Muscle layer of colon (tissue), 2 donors: Measurements from ENCODE around the gene CTNND2.

Experiments used
- H3K27ac ChIP-seq: one replicate; pipeline ENCODE4 v1.7.0; 2013; ENCODE audit warnings: low read depth, mild to moderate bottlenecking, low read length, moderate library complexity
- H3K27me3 ChIP-seq, 2 donors: one replicate each; pipeline ENCODE4 v1.7.0; 2013; ENCODE audit warnings: low read length in 2 of 2, mild to moderate bottlenecking in 2 of 2; ENCODE audit not compliant: insufficient read depth in 2 of 2, control insufficient read depth in 1 of 2
- H3K36me3 ChIP-seq: one replicate; pipeline ENCODE4 v1.7.0; 2013; ENCODE audit warnings: mild to moderate bottlenecking, low read length; ENCODE audit not compliant: insufficient read depth
- H3K4me1 ChIP-seq: one replicate; pipeline ENCODE4 v1.7.0; 2013; ENCODE audit warnings: mild to moderate bottlenecking, low read length; ENCODE audit not compliant: insufficient read depth
- H3K4me3 ChIP-seq, 2 donors: one replicate each; pipeline ENCODE4 v1.7.0; 2013; ENCODE audit warnings: low read length in 2 of 2, low read depth in 1 of 2, mild to moderate bottlenecking in 1 of 2, moderate library complexity in 1 of 2
- H3K9ac ChIP-seq: one replicate; pipeline ENCODE4 v1.7.0; 2013; ENCODE audit warnings: low read length
- H3K9me3 ChIP-seq: one replicate; pipeline ENCODE4 v1.7.0; 2013; ENCODE audit warnings: mild to moderate bottlenecking, low read length
- donor health status: abdominal sarcoma.
- donor health status: Adenocarcinoma of cecum.

Gene CTNND2

DNA sequence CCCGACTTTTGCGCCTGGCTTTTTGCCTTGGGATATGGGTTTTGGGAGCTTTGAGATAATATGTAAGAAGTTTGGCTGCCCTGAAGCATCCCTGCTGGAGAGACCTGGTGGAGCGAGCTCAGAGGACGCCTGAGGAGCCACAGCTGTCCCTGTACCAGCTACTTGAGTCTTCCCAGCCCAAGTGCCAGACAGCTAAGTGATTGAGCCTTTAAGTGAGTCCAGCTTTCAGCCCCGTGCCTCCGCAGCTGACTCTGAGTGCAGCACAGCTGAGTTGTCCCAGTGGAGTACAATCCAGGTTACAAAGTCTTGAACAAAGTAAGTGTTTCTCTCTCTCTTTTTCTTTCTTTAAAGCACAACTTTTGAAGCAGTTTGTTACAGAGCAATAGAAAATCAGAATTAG lies 939.4 kb downstream of the CTNND2 start:
- Histone ChIP-seq H3K9ac (no peak overlapping the region), H3K4me3 (no peak overlapping the region), H3K27ac (no peak overlapping the region), H3K4me1 (no peaks in the 10 kb centered on the region), H3K9me3 (no peaks in the 10 kb centered on the region), H3K27me3 (no peaks in the 10 kb centered on the region), H3K36me3 (no peaks in the 10 kb centered on the region)

- no peaks in the 10 kb centered on the region for H3K27me3 ChIP-seq
- no peaks in the 10 kb centered on the region for H3K9me3 ChIP-seq
- H3K27ac ChIP-seq: no peak overlapping the region
- H3K4me3 ChIP-seq: no peak overlapping the region
- no peak overlapping the region for H3K9ac ChIP-seq
- no peaks in the 10 kb centered on the region for H3K4me1 ChIP-seq
- H3K36me3 ChIP-seq: no peaks in the 10 kb centered on the region
Measured at GRCh38 chr5:10958728-10959127, 945.5 kb downstream of the CTNND2 start.

- H3K27ac ChIP-seq: no peak overlapping the region
- H3K27me3 ChIP-seq: no peaks in the 10 kb centered on the region
- no peak overlapping the region for H3K9ac ChIP-seq
- H3K36me3 ChIP-seq: no peaks in the 10 kb centered on the region
- H3K9me3 ChIP-seq: no peaks in the 10 kb centered on the region
- no peak overlapping the region for H3K4me3 ChIP-seq
- H3K4me1 ChIP-seq: no peaks in the 10 kb centered on the region
Measured at GRCh38 chr5:10949856-10950630, 954.2 kb downstream of the CTNND2 start.

DNA sequence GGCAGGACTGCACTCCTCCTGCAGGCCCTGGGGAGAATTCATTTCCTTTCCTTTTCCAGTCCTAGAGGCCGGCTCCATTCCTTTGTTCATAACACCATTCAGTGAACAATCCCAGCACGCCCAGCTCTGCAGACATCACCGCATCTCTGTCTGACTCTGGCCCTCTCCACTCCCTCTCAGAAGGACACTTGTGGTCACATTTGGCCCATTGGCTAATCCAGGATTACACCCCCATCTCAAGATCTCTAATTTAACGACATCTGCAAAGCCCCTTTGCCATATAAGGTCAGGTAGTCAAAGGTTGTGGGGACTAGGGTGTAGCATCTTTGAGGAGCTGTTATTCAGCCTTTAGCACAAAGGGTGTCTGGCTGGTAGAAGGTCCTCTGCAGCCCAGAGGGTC lies 958.2 kb downstream of the CTNND2 start:
- Histone ChIP-seq H3K4me3 (no peak overlapping the region), H3K4me1 (no peaks in the 10 kb centered on the region), H3K27me3 (no peaks in the 10 kb centered on the region), H3K9ac (no peak overlapping the region), H3K36me3 (no peaks in the 10 kb centered on the region), H3K9me3 (no peaks in the 10 kb centered on the region), H3K27ac (no peak overlapping the region)

DNA sequence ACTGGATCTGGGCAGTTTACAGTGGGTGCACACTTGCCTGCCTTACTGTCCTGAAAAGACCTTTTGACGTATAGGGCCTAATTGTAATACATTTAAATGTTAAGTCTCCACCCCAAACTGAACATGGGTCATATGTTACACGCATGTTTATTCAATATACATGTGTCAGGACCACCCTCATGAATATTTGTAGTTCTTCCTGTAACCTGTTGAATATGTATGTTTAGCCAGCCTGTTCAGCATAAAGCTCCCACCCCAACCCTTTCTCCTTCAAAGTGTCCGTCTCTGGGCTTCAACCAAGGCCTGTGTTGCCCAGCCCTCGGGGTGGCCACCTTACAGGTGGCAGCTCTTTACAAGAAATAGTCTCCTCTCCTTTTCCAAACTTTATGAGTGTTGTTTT lies 962.3 kb downstream of the CTNND2 start:
- H3K4me1 ChIP-seq: no peaks in the 10 kb centered on the region
- no peak overlapping the region for H3K27ac ChIP-seq
- H3K36me3 ChIP-seq: no peaks in the 10 kb centered on the region
- H3K9me3 ChIP-seq: no peaks in the 10 kb centered on the region
- no peaks in the 10 kb centered on the region for H3K27me3 ChIP-seq
- no peak overlapping the region for H3K9ac ChIP-seq
- no peak overlapping the region for H3K4me3 ChIP-seq

DNA sequence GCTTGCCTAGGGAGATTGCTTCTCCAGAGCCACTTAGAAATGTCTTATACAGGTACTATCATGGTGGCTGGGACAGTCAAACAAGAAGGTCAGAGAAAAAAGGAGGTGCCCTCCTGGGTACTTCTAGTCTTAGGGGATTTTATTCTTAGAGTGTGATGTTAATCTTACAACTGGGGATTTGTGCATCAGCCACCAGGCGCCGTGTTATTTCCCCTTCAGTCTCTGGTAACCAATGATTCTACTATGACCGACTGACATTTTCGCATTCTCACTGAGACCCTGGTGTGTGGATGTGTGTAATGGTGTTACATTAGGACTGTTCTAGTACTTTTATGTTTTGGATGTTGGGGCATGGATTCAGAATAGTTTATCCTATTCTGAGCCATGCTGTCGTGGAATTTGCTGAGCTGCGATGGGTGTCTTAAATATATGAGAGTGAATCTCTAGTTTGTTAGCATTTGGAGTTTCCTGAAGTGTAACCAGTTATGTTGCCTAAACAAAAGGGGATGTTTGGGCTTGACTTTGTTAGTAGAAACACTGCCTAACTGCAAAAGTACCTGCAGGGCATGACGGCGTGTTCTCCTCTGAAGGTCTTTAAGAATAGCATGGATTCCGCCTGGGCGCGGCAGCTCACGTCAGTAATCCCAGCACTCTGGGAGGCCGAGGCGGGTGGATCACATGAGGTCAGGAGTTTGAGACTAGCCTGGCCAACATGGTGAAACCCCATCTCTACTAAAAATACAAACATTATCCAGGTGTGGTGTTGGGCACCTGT lies 968.0 kb downstream of the CTNND2 start:
- no peak overlapping the region for H3K9ac ChIP-seq
- no peak overlapping the region for H3K27ac ChIP-seq
- no peak overlapping the region for H3K4me3 ChIP-seq
- no peaks in the 10 kb centered on the region for H3K9me3 ChIP-seq
- H3K36me3 ChIP-seq: no peaks in the 10 kb centered on the region
- H3K4me1 ChIP-seq: no peaks in the 10 kb centered on the region
- H3K27me3 ChIP-seq: no peaks in the 10 kb centered on the region

DNA sequence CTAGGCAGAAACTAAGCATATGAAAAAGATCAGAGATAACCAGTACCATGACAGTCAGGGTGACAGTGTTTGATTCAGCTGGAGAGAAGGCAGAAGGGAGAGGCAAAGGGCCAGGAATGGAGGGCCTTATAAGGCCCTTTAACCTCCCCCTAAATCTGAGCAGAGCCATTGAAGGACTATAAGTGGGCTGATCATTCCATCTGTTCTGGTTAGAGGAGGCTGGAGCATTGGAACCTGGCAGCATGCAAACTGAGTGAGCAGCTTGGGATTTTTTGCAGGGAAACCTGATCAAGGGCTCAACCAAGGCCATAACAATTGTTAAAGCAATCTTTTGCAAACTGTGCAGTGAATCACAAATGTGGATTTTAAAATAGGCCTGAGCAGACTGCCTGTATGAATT lies 968.7 kb downstream of the CTNND2 start:
- Histone ChIP-seq H3K4me3 (no peak overlapping the region), H3K4me1 (no peaks in the 10 kb centered on the region), H3K9me3 (no peaks in the 10 kb centered on the region), H3K27me3 (no peaks in the 10 kb centered on the region), H3K9ac (no peak overlapping the region), H3K36me3 (no peaks in the 10 kb centered on the region), H3K27ac (no peak overlapping the region)

GRCh38 chr5:10934783-10935355 lies 969.4 kb downstream of the CTNND2 start:
- no peak overlapping the region for H3K9ac ChIP-seq
- no peaks in the 10 kb centered on the region for H3K4me1 ChIP-seq
- no peak overlapping the region for H3K27ac ChIP-seq
- no peaks in the 10 kb centered on the region for H3K36me3 ChIP-seq
- H3K9me3 ChIP-seq: no peaks in the 10 kb centered on the region
- no peaks in the 10 kb centered on the region for H3K27me3 ChIP-seq
- no peak overlapping the region for H3K4me3 ChIP-seq

- no peak overlapping the region for H3K9ac ChIP-seq
- no peaks in the 10 kb centered on the region for H3K4me1 ChIP-seq
- H3K36me3 ChIP-seq: no peaks in the 10 kb centered on the region
- H3K27ac ChIP-seq: no peak overlapping the region
- H3K4me3 ChIP-seq: no peak overlapping the region
- no peaks in the 10 kb centered on the region for H3K27me3 ChIP-seq
- H3K9me3 ChIP-seq: no peaks in the 10 kb centered on the region
Measured at GRCh38 chr5:10933121-10933520, 971.1 kb downstream of the CTNND2 start.

- H3K9me3 ChIP-seq: no peaks in the 10 kb centered on the region
- H3K27ac ChIP-seq: no peak overlapping the region
- H3K4me1 ChIP-seq: no peaks in the 10 kb centered on the region
- H3K9ac ChIP-seq: no peak overlapping the region
- no peak overlapping the region for H3K4me3 ChIP-seq
- no peaks in the 10 kb centered on the region for H3K36me3 ChIP-seq
- H3K27me3 ChIP-seq: no peaks in the 10 kb centered on the region
Measured at GRCh38 chr5:10932426-10932825, 971.8 kb downstream of the CTNND2 start.

DNA sequence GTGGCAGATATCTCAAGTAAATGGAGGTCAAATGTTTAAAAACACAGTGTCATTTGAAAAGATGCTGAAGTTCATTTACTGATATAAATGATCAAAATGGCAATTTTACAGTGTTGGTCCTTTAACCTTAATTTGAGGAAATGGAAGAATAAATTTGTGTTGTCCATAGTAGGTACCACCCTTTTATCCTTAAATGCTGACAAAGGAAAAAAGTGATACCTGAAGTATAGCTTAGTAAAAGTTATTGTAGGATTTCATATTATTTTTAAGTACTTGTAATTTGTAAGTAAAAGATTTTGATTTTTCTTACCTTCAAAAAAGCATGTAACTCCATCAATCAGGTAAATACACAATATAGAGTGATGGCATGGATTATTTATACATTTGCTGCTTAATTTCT lies 976.6 kb downstream of the CTNND2 start:
- no peaks in the 10 kb centered on the region for H3K9me3 ChIP-seq
- no peak overlapping the region for H3K9ac ChIP-seq
- no peak overlapping the region for H3K27ac ChIP-seq
- H3K36me3 ChIP-seq: no peaks in the 10 kb centered on the region
- no peak overlapping the region for H3K4me3 ChIP-seq
- no peaks in the 10 kb centered on the region for H3K27me3 ChIP-seq
- H3K4me1 ChIP-seq: no peaks in the 10 kb centered on the region
